ENCODE results near the gene C14orf39.
"Not testable (repeated sequence)": the region's sequence is repeated elsewhere in the genome, so short reads cannot be mapped to it uniquely, and the experiment has no call there.

Gene C14orf39

GRCh38 chr14:60488175-60488574 lies 2.3 kb upstream of the C14orf39 start:
- Histone ChIP-seq H3K27me3 (ENCODE audit: insufficient read depth, insufficient read length) (no peaks in the 10 kb centered on the region), H3K9me3 (ENCODE audit: insufficient read depth, low read length) (no peaks in the 10 kb centered on the region), H3K4me1 (ENCODE audit: insufficient read depth, insufficient read length) (no peaks in the 10 kb centered on the region), H3K9ac (ENCODE audit: insufficient read length, low read depth) (no peak overlapping the region), H3K4me3 (ENCODE audit: insufficient read length, low read depth) (no peak overlapping the region), H3K36me3 (ENCODE audit: insufficient read depth, insufficient read length, low read length) (no peaks in the 10 kb centered on the region)
- DNase-seq (ENCODE audit: low read depth, low spot score), result no peak
- TF ChIP-seq YY1 (IDR thresholded peaks at IDR 0.05; ENCODE audit: insufficient read depth, insufficient read length), result no peak
- no peak for TF ChIP-seq ZNF274 (IDR thresholded peaks at IDR 0.05; ENCODE audit: low read depth, low read length)
- no peak for TF ChIP-seq SUZ12 (IDR thresholded peaks at IDR 0.05; ENCODE audit: extremely low read depth, insufficient read depth, insufficient read length)

GRCh38 chr14:60487211-60487610 lies 1.3 kb upstream of the C14orf39 start:
- H3K4me3 ChIP-seq (ENCODE audit: insufficient read length, low read depth), result no peak overlapping the region

GRCh38 chr14:60485057-60485597 lies 736 bp downstream of the C14orf39 start:
- Histone ChIP-seq H3K4me3 (ENCODE audit: insufficient read length, low read depth) (no peak overlapping the region), H3K9ac (ENCODE audit: insufficient read length, low read depth) (no peak overlapping the region), H3K27me3 (ENCODE audit: insufficient read depth, insufficient read length) (no peaks in the 10 kb centered on the region), H3K9me3 (ENCODE audit: insufficient read depth, low read length) (no peaks in the 10 kb centered on the region), H3K4me1 (ENCODE audit: insufficient read depth, insufficient read length) (no peaks in the 10 kb centered on the region), H3K36me3 (ENCODE audit: insufficient read depth, insufficient read length, low read length) (no peaks in the 10 kb centered on the region)
- no peak for TF ChIP-seq ZNF274 (IDR thresholded peaks at IDR 0.05; ENCODE audit: low read depth, low read length)
- no peak for TF ChIP-seq YY1 (IDR thresholded peaks at IDR 0.05; ENCODE audit: insufficient read depth, insufficient read length)
- no peak for TF ChIP-seq SUZ12 (IDR thresholded peaks at IDR 0.05; ENCODE audit: extremely low read depth, insufficient read depth, insufficient read length)
- DNase-seq (ENCODE audit: low read depth, low spot score), result no peak

More at GRCh38 chr14:60487211-60487610, 1.3 kb upstream of the C14orf39 start:
- Histone ChIP-seq H3K9me3 (ENCODE audit: insufficient read depth, low read length) (no peaks in the 10 kb centered on the region), H3K4me1 (ENCODE audit: insufficient read depth, insufficient read length) (no peaks in the 10 kb centered on the region), H3K9ac (ENCODE audit: insufficient read length, low read depth) (no peak overlapping the region), H3K27me3 (ENCODE audit: insufficient read depth, insufficient read length) (no peaks in the 10 kb centered on the region), H3K36me3 (ENCODE audit: insufficient read depth, insufficient read length, low read length) (no peaks in the 10 kb centered on the region)
- TF ChIP-seq SUZ12 (IDR thresholded peaks at IDR 0.05; ENCODE audit: extremely low read depth, insufficient read depth, insufficient read length), result no peak
- no peak for TF ChIP-seq ZNF274 (IDR thresholded peaks at IDR 0.05; ENCODE audit: low read depth, low read length)
- TF ChIP-seq YY1 (IDR thresholded peaks at IDR 0.05; ENCODE audit: insufficient read depth, insufficient read length), result no peak
- no peak for DNase-seq (ENCODE audit: low read depth, low spot score)

- Histone ChIP-seq H3K9ac (ENCODE audit: insufficient read length, low read depth) (no peak overlapping the region), H3K36me3 (ENCODE audit: insufficient read depth, insufficient read length, low read length) (no peaks in the 10 kb centered on the region), H3K4me3 (ENCODE audit: insufficient read length, low read depth) (no peak overlapping the region), H3K9me3 (ENCODE audit: insufficient read depth, low read length) (no peaks in the 10 kb centered on the region), H3K27me3 (ENCODE audit: insufficient read depth, insufficient read length) (no peaks in the 10 kb centered on the region), H3K4me1 (ENCODE audit: insufficient read depth, insufficient read length) (no peaks in the 10 kb centered on the region)
- TF ChIP-seq YY1 (IDR thresholded peaks at IDR 0.05; ENCODE audit: insufficient read depth, insufficient read length) (no peak), SUZ12 (IDR thresholded peaks at IDR 0.05; ENCODE audit: extremely low read depth, insufficient read depth, insufficient read length) (no peak), ZNF274 (IDR thresholded peaks at IDR 0.05; ENCODE audit: low read depth, low read length) (no peak)
- no peak for DNase-seq (ENCODE audit: low read depth, low spot score)
Observed at GRCh38 chr14:60482743-60483142, 3.1 kb downstream of the C14orf39 start.

- H3K4me3 ChIP-seq (ENCODE audit: insufficient read length, low read depth); H3K36me3 ChIP-seq (ENCODE audit: insufficient read depth, insufficient read length, low read length); H3K9ac ChIP-seq (ENCODE audit: insufficient read length, low read depth); H3K9me3 ChIP-seq (ENCODE audit: insufficient read depth, low read length); H3K27me3 ChIP-seq (ENCODE audit: insufficient read depth, insufficient read length); H3K4me1 ChIP-seq (ENCODE audit: insufficient read depth, insufficient read length); DNase-seq (ENCODE audit: low read depth, low spot score): not testable (repeated sequence)
Observed at GRCh38 chr14:60480248-60480647, 5.6 kb downstream of the C14orf39 start.

GRCh38 chr14:60455875-60456274 lies 30.0 kb downstream of the C14orf39 start:
- DNase-seq (ENCODE audit: low read depth, low spot score), result no peak
- no peaks in the 10 kb centered on the region for H3K4me1 ChIP-seq (ENCODE audit: insufficient read depth, insufficient read length)
- TF ChIP-seq ZNF274 (IDR thresholded peaks at IDR 0.05; ENCODE audit: low read depth, low read length), result no peak
- no peak for TF ChIP-seq SUZ12 (IDR thresholded peaks at IDR 0.05; ENCODE audit: extremely low read depth, insufficient read depth, insufficient read length)
- no peak for TF ChIP-seq YY1 (IDR thresholded peaks at IDR 0.05; ENCODE audit: insufficient read depth, insufficient read length)
- H3K9ac ChIP-seq (ENCODE audit: insufficient read length, low read depth), result no peak overlapping the region
- no peaks in the 10 kb centered on the region for H3K9me3 ChIP-seq (ENCODE audit: insufficient read depth, low read length)
- H3K27me3 ChIP-seq (ENCODE audit: insufficient read depth, insufficient read length), result no peaks in the 10 kb centered on the region
- no peak overlapping the region for H3K4me3 ChIP-seq (ENCODE audit: insufficient read length, low read depth)
- H3K36me3 ChIP-seq (ENCODE audit: insufficient read depth, insufficient read length, low read length), result no peaks in the 10 kb centered on the region

GRCh38 chr14:60430276-60430675 lies 55.6 kb downstream of the C14orf39 start:
- no peak overlapping the region for H3K9ac ChIP-seq (ENCODE audit: insufficient read length, low read depth)
- H3K27me3 ChIP-seq (ENCODE audit: insufficient read depth, insufficient read length), result no peaks in the 10 kb centered on the region
- H3K9me3 ChIP-seq (ENCODE audit: insufficient read depth, low read length), result peaks cover 13% of the 10 kb centered on the region; the same call in 1 of the 2 replicates
- DNase-seq (ENCODE audit: low read depth, low spot score), result no peak
- H3K36me3 ChIP-seq (ENCODE audit: insufficient read depth, insufficient read length, low read length), result no peaks in the 10 kb centered on the region
- H3K4me3 ChIP-seq (ENCODE audit: insufficient read length, low read depth), result no peak overlapping the region
- H3K4me1 ChIP-seq (ENCODE audit: insufficient read depth, insufficient read length), result no peaks in the 10 kb centered on the region
- no peak for TF ChIP-seq YY1 (IDR thresholded peaks at IDR 0.05; ENCODE audit: insufficient read depth, insufficient read length)
- TF ChIP-seq SUZ12 (IDR thresholded peaks at IDR 0.05; ENCODE audit: extremely low read depth, insufficient read depth, insufficient read length), result no peak
- TF ChIP-seq ZNF274 (IDR thresholded peaks at IDR 0.05; ENCODE audit: low read depth, low read length), result no peak

Measured in NT2/D1 (cell line).